OCI-LY7 (cell line): ENCODE data around the gene KCNQ1. TPM values are rescaled to one million over a fixed set of nuclear protein-coding genes. Genes with fewer than 3 reads are reported as not detected.

ENCODE experiments used
- BruUV-seq: library from RNA; stranded (reverse); fragments of 400-500 nt; replicated peaks from 2 replicates; lab custom pipeline; 2021; lab: Mats Ljungman, UMichigan
- CTCF ChIA-PET: fragments of 300-600 bp; sonication (Branson Sonifier 250); formaldehyde crosslinking; loops from one replicate; lab custom pipeline; 2022; ENCODE audit warnings: antibody characterized with exemption; ENCODE audit not compliant: unreplicated experiment; lab: Charles Lee
- POLR2A ChIA-PET: fragments of 300-600 bp; sonication (Branson Sonifier 250); formaldehyde crosslinking; loops from one replicate; lab custom pipeline; 2022; ENCODE audit warnings: antibody characterized with exemption; lab: Charles Lee
- DNase-seq: peaks from one replicate; pipeline ENCODE4 v3.0.0-alpha.2; 2015; ENCODE audit warnings: low spot score
- H2AFZ ChIP-seq: fragments of 200-600 bp; sonication (generic), shearing (Covaris generic); 2 replicates; pipeline ENCODE4 v1.6.1; 2014; ENCODE audit warnings: mild to moderate bottlenecking, antibody characterized with exemption, low read length, moderate library complexity
- H3K27ac ChIP-seq: fragments of 200-600 bp; sonication (generic); 2 replicates; pipeline ENCODE4 v1.5.1; 2014; ENCODE audit warnings: mixed run types, low read depth, mild to moderate bottlenecking, moderate library complexity, low read length, inconsistent platforms; ENCODE audit not compliant: poor library complexity, severe bottlenecking
- H3K36me3 ChIP-seq: fragments of 200-600 bp; sonication (generic); 2 replicates; pipeline ENCODE4 v1.6.1; 2014; ENCODE audit warnings: mild to moderate bottlenecking, antibody characterized with exemption, low read length, moderate library complexity, mixed read lengths; ENCODE audit not compliant: insufficient read depth
- H3K4me1 ChIP-seq: fragments of 200-600 bp; sonication (generic); 2 replicates; pipeline ENCODE4 v1.5.1; 2014; ENCODE audit warnings: mild to moderate bottlenecking, low read length; ENCODE audit not compliant: insufficient read depth, poor library complexity, severe bottlenecking
- H3K4me2 ChIP-seq: fragments of 200-600 bp; sonication (generic); 2 replicates; pipeline ENCODE4 v1.6.1; 2014; ENCODE audit warnings: mild to moderate bottlenecking, low read length
- H3K4me3 ChIP-seq: fragments of 200-600 bp; sonication (generic); 2 replicates; pipeline ENCODE4 v1.5.1; 2014; ENCODE audit warnings: mild to moderate bottlenecking, low read depth, low read length; ENCODE audit not compliant: poor library complexity, severe bottlenecking
- H3K79me2 ChIP-seq: fragments of 200-600 bp; sonication (generic); 2 replicates; pipeline ENCODE4 v1.6.1; 2016; ENCODE audit warnings: low read depth, mild to moderate bottlenecking, low read length, moderate library complexity, mixed read lengths; ENCODE audit not compliant: insufficient read depth
- H3K9me2 ChIP-seq: fragments of 200-600 bp; sonication (generic); 2 replicates; pipeline ENCODE4 v1.6.1; 2016; ENCODE audit warnings: mild to moderate bottlenecking, low read length, mixed read lengths; ENCODE audit not compliant: insufficient read depth
- H3K9me3 ChIP-seq: fragments of 200-600 bp; sonication (generic); 2 replicates; pipeline ENCODE4 v1.6.1; 2014; ENCODE audit warnings: mild to moderate bottlenecking, mixed run types, low read length, mixed read lengths
- H4K20me1 ChIP-seq: fragments of 200-600 bp; sonication (generic); 2 replicates; pipeline ENCODE4 v1.6.1; 2014; ENCODE audit warnings: mild to moderate bottlenecking, antibody characterized with exemption, low read length, moderate library complexity, mixed read lengths; ENCODE audit not compliant: insufficient read depth
- CTCF ChIP-seq: fragments of 200-600 bp; sonication (generic); conservative IDR thresholded peaks from 2 replicates; pipeline ENCODE4 v1.5.1; 2014; ENCODE audit warnings: mild to moderate bottlenecking, antibody characterized with exemption, low read length, moderate library complexity, mixed read lengths
- EZH2phosphoT487 ChIP-seq: fragments of 200-600 bp; sonication (generic); IDR thresholded peaks from 2 replicates; pipeline ENCODE4 v1.6.1; 2018; ENCODE audit warnings: low read depth, borderline replicate concordance, mild to moderate bottlenecking, mixed run types, antibody characterized with exemption, low read length, moderate library complexity, mixed read lengths
- intact Hi-C: fragments of 100-400 bp; cut with micrococcal nuclease; formaldehyde crosslinking; loops from one replicate; pipeline ENCODE4 v1.10.0; 2022; ENCODE audit not compliant: unreplicated experiment
- total RNA-seq, 2 experiments: library from RNA; depleted of rRNA in 1 of 2; stranded (reverse); fragments of >200 nt in 1 of 2; shearing (Covaris generic) in 1 of 2; gene quantifications; 2 replicates each; pipeline ENCODE4 v1.2.3, GENCODE V29; 2014 to 2022

Gene KCNQ1
- total RNA-seq, 2 experiments from 2014 or later: 0.22 to 1.3 TPM

DNA sequence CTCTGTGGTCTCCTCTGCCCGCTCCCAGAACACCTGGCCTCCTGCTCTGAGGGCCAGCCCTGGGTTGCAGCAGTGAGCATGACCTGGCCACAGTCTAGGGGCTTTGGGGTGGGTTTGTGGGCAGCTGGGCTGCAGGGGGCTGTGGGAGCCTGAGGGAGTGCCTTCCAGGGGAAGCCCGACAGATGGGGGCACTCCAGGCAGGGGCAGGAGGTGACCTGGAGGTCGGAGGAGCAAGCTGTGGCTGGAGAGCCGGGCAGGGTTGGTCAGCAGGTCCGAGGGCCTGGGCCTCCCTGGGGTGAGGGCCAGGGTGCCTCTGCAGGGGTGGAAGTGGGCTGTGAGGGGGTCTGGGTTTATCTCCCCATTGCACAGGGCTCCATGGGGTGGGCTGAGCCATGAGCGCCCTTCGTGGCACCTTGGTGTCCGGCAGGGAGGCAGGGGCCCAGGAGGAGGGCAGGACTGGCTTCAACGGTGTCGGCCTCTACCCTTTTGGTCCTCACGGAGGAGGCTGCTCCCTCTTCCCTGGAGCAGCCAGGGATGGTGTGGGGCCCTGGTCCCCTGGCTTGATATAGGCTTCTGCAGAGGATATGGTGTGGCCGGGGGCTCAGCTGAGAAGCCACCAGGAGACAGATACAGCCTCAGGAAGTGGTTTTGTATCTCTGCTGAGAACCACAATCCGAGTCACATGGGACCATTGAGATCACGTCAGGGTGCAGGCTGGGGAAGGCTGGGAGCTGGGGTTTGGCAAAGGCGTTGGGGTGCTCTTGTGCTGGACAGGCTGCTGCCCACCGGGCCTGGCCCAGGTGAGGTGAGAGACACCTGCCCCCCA is 22.3 kb downstream of the KCNQ1 start:
- ChIA-PET CTCF (no interaction called here), POLR2A (no interaction called here)
- intact Hi-C loops: no loop called here
- BruUV-seq: no TSS peak
- no peaks in the 10 kb centered on the region for H3K79me2 ChIP-seq
- H3K27ac ChIP-seq: no peak overlapping the region
- H3K9me3 ChIP-seq: no peaks in the 10 kb centered on the region
- H2AFZ ChIP-seq: no peak overlapping the region
- TF ChIP-seq EZH2phosphoT487 (no peak), CTCF (no peak)
- H4K20me1 ChIP-seq: no peaks in the 10 kb centered on the region
- H3K4me3 ChIP-seq: no peak overlapping the region
- no peaks in the 10 kb centered on the region for H3K36me3 ChIP-seq
- H3K4me1 ChIP-seq: no peaks in the 10 kb centered on the region
- no peak overlapping the region for H3K4me2 ChIP-seq
- H3K9me2 ChIP-seq: no peaks in the 10 kb centered on the region
- DNase-seq: no peak

- POLR2A ChIA-PET: no interaction called here
- H3K4me2 ChIP-seq: no peak overlapping the region
Measured at GRCh38 chr11:2467695-2468055, 22.9 kb downstream of the KCNQ1 start.

More at GRCh38 chr11:2467695-2468055, 22.9 kb downstream of the KCNQ1 start:
- no peaks in the 10 kb centered on the region for H3K9me2 ChIP-seq
- no peaks in the 10 kb centered on the region for H3K4me1 ChIP-seq
- H3K27ac ChIP-seq: no peak overlapping the region
- H3K9me3 ChIP-seq: no peaks in the 10 kb centered on the region
- no peak overlapping the region for H2AFZ ChIP-seq
- no peaks in the 10 kb centered on the region for H4K20me1 ChIP-seq
- intact Hi-C loops: no loop called here
- TF ChIP-seq EZH2phosphoT487: no peak
- TF ChIP-seq CTCF: no peak
- CTCF ChIA-PET: no interaction called here
- no peaks in the 10 kb centered on the region for H3K36me3 ChIP-seq
- H3K4me3 ChIP-seq: no peak overlapping the region
- no peaks in the 10 kb centered on the region for H3K79me2 ChIP-seq
- no TSS peak for BruUV-seq
- DNase-seq: no peak
